Stimulated activated CD4-positive, alpha-beta T cell treated with anti-CD3 and anti-CD28 coated beads, Interleukin-1b, Interleukin-23, amount 100 ng/mL, for 1 hour (primary cell): Measurements from ENCODE around the gene VWA2.
"Not testable (repeated sequence)": the region's sequence is repeated elsewhere in the genome, so short reads cannot be mapped to it uniquely, and the experiment has no call there.

ENCODE experiments used
- DNase-seq, 2 donors: peaks; one replicate each; pipeline ENCODE4 v3.0.0-alpha.2; 2020; ENCODE audit warnings: low read depth in 2 of 2

Gene VWA2

DNA sequence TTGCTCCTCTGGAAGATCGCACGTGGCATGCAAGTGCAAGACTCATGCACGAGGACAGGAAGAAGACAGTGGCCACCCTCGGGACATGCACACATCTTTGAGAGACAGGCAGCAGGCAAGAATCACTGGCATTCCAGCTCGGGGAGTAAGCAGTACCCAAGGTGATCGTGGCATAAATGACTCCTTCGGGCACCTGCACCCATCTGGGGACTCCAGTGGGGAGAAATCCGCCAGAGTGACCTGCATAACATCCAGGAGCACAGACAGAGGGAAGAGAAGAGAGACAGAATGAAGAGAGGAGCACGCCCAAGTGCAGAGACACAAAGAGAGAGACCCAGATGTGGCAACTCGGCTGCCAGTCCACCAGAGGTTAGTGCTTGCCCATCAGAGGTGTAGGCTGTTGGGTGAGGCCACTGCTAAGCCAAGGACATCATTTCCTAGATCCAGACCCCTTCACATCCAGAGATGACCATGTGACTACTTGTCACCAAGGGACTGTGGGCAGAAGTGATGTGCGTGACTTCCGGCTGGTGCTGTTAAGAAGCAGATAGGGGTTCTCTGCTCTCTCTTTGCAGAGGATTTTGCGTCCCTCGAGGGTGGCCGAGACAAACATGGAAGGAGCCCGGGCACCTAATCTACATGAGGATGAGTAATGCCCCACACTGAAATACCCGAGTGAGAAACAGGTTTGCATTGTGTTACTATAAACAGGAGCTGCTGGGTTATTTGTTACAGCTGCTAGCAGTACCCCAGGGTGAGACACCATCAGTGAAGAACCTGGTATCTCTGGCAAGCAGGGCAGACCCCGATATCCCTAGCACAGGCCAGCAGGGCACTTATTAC lies 80.6 kb downstream of the VWA2 start:
- DNase-seq, result no peak

DNA sequence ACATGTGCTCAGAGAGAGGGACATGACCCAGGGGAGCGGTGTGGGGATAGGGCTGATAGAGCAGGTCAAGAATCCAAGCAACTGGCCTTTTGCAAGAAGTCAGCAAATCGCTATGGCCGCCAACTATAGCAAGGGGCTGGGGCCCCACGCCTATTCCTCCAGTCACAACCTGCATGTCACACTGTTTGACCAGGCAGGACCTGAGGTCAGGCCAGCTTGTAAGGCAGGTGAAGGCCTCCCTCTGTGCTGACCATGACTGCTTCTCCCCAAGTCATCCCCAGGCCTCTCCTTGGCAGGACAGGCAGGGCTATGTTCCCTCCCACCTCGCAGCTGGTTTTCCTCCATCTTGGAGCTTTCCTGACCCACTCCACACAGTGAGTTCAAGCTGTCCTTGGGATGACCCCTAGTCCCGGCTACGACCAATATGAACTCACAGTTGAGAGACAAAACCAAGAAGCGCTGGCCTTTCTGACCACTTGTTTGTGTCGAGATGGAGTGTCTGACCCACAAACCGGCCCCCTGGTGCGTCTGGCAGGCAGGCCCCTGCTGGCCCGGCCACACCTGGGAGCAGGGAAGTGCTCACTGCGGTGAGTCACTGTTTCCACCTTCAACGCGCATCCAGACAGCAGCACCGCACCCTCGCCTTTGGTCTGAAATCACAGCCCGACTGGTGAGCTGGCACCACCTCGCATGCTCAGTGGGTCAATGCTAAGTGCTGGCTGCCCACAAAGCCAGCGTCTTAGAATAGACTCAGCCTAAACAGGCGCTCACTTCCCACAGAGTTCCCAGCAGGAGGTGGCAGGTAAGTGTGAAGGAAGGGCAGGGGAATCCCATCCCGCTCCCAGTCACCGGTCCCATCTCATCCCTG lies 81.4 kb downstream of the VWA2 start:
- no peak for DNase-seq

DNA sequence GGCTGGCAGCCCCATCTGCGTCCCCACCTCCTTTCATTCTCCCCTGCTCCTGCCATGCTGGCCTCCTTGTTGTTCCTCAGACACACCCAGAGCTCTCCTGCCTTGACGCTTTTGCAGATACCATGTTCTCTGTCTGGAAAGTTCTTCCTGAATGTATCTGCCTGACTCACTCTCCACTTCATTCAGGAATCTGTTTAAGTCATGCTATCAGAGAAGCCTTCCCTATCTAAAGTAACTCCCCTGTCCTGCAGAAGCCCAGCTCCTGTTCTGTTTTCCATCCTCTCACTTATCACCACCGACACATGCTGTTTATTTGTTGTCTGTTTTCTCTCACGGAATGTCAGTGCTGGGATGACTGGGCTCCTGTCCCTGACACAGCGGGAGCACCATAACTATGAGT lies 83.3 kb downstream of the VWA2 start:
- DNase-seq, result no peak

- no peak for DNase-seq
These were observed 84.0 kb downstream of the VWA2 start for GRCh38 chr10:114323023-114323422.

GRCh38 chr10:114326795-114327194 lies 87.7 kb downstream of the VWA2 start:
- DNase-seq, result no peak

GRCh38 chr10:114327537-114328440 lies 88.7 kb downstream of the VWA2 start:
- no peak for DNase-seq

DNA sequence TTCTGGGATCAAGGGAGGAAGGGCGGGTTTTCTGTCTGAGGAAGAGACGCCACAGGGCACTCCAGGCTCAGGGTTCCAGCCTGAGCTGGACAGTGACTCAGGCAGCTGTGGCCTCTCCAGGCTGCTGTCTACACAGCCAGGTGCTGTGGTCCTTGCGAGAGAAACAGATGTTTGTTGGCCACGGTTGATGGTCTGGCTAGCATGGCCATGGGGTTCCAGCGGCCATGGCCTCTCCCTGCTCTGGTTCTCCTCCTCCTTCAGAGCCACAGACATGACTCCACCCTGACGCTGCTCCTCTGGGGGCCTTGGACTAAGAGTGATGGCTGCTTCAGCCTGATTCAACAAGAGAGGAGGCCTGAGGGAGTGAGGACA lies 89.4 kb downstream of the VWA2 start:
- DNase-seq, result no peak

DNA sequence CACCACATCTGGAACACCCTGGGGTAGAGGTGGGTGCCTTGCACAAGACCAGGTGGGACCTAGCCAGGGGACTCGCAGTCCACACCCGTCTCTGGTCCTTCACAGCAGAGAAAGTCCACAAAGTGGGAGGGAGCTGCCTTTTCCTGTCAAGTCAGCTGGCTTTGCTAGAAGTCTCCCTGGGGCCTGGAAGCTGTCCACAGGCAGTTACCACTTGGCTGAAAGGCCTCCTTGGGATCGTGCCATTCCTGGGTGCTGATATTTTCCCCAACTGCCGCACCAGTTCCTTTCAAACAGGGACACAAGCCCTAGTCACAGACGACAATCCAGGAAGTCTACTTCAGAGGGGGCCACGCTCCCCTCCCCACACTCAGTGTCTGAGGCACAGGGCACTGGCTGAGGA lies 89.8 kb downstream of the VWA2 start:
- DNase-seq, result no peak

- DNase-seq, result no peak
These were observed 90.7 kb downstream of the VWA2 start for GRCh38 chr10:114329634-114330365.

DNA sequence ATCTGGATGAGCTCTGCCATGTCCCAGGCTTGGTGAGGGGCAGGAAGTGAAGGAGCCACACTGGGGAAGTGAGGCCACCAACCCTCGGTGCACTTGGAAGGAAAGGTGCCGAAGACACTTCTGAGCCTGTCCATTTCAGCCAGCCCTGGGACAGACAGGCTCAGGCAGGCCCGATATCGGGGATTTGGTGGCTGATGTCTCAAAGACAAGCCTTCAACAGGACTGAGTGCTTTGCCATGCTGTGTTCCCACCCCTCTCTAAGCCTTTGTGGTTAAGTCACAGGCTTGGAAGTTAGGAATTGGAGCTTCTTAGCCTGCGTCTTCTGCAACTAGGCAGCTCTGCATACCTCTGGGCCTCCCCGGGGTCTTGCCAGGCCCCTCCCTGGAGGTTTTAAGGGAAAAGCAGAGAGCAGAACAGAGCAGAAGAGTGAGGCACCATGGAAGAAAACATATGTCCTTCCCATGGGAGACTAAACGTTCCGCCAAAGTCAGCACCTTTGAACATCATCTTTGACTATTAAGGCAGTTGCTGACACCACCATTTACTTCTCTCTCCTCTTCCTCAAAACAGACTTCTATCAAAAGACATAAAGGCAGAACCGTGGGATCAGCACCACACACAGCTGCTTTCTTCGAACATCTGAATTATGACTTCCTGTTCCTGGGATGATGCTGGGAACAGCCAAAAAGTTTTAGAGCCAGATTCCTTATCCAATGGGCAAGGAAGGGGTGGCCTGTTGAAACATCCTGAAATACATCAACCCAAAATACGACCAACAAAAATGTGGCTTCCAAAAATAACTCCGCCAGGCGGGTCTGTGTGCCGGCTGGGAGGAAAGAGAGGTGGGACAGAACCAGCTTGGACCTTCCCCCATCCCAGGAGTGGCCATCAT lies 93.5 kb downstream of the VWA2 start:
- DNase-seq, result no peak

DNA sequence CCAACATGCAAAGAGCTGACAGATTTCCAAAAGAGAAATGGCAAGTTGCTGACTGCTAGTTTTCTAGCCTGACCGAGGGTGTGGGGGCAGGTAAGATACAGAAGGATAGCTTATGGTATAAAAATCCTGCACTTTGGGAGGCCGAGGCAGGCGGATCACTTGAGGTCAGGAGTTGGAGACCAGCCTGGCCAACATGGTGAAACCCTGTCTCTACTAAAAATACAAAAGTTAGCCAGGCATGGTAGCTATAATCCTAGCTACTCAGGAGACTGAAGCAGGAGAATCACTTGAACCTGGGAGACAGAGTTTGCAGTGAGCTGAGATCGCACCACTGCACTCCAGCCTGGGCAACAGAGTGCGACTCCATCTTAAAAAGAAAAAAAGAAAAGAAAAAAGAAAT lies 94.4 kb downstream of the VWA2 start:
- DNase-seq, result not testable (repeated sequence)

DNA sequence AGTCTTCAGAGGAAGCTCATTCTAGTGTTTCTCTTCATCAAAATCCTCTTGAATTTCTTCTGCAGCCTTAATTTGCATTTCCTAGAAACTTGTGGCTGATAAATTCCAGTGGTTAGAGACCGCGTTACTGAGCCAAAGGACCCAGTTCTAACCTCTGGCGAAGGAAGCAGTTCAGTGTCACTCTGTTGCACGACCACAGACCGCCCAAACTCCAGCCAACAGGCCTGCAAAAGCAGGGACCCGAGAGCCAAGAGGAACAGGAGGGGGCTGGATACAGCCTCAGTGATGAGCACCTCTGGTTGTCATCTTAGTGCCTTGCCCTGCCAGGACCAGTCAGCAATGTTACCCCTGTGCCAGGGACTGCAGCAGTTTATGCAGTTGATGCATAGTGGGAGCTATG lies 95.2 kb downstream of the VWA2 start:
- DNase-seq, result no peak

- DNase-seq, result no peak
These were observed 96.6 kb downstream of the VWA2 start for GRCh38 chr10:114335614-114336013.

DNA sequence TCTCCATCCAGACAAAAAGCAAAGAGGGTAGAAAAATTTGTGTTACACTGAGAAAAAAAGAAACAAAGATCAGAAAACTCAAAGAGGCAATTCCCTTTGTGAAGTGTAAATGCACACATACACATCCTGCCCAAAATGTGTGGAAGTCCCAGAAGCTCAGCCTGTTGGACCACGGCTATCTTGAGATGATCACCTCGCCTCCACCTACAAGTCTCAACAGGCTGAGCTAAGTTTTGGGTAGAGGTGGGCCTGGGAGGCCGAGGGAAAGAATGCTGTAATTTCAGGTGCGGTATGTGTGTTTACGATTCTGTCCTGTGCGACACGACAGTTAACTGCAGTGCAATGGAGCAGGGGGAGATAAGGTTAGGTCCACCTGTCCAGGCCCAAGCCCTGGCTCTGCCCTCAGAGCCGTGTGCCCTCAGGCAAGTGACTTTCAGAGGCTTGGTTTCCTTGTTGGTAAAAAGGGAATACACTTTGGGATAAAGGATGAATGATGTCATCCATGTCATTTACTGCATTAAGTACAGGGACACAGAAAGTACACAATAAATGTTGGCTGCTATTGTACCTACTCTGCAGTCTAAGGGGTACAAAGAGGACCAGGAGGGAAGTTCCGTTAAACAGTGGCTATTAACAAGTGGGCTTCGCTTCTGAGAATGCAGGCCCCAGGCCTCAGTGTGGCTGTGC lies 97.9 kb downstream of the VWA2 start:
- DNase-seq, result no peak

GRCh38 chr10:114337510-114338462 lies 98.7 kb downstream of the VWA2 start:
- no peak for DNase-seq

DNA sequence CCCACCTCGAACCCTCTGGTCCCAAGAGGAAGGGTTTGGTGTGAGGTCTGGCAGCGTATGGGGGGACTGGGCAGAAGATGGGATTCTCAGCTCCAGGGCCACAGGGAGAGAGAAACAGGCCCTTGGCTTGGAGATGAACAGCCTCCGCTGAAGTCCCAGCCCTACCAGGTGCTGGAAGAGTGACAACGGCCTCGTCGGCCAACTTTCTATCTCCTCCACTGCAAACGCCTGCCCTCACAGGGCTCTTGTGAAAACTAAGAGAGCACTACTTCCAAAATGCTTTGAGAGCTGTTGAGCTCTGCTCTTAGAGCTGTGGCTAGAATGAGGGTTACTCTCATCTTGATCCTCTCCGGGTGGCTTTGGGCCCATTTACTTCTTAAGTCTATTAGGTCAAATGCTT lies 101.8 kb downstream of the VWA2 start:
- no peak for DNase-seq
